Measurements from ENCODE around the gene RAB22A.

GRCh38 chr20:58306421-58307261, 2.9 kb upstream of the RAB22A start:
- TF ChIP-seq POLR2AphosphoS5 (IDR thresholded peaks at IDR 0.05; ENCODE audit: insufficient read depth, low read depth, low read length): no peak
- TF ChIP-seq, protein P1, sequence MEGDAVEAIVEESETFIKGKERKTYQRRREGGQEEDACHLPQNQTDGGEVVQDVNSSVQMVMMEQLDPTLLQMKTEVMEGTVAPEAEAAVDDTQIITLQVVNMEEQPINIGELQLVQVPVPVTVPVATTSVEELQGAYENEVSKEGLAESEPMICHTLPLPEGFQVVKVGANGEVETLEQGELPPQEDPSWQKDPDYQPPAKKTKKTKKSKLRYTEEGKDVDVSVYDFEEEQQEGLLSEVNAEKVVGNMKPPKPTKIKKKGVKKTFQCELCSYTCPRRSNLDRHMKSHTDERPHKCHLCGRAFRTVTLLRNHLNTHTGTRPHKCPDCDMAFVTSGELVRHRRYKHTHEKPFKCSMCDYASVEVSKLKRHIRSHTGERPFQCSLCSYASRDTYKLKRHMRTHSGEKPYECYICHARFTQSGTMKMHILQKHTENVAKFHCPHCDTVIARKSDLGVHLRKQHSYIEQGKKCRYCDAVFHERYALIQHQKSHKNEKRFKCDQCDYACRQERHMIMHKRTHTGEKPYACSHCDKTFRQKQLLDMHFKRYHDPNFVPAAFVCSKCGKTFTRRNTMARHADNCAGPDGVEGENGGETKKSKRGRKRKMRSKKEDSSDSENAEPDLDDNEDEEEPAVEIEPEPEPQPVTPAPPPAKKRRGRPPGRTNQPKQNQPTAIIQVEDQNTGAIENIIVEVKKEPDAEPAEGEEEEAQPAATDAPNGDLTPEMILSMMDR (IDR thresholded peaks at IDR 0.05; ENCODE audit: extremely low read depth in 1 of 2, insufficient read depth in 1 of 2, low read depth in 1 of 2, low read length in 2 of 2): no peak
